Stimulated activated CD8-positive, alpha-beta memory T cell treated with anti-CD3 and anti-CD28 coated beads, Interleukin-4, amount 100 ng/mL, for 24 hours (primary cell): ENCODE data around the gene FGF11.
"Not testable (repeated sequence)": the region's sequence is repeated elsewhere in the genome, so short reads cannot be mapped to it uniquely, and the experiment has no call there.

Experiments
- DNase-seq: peaks from one replicate; pipeline ENCODE4 v3.0.0-alpha.2; 2020; ENCODE audit warnings: low read depth

FGF11 gene

DNA sequence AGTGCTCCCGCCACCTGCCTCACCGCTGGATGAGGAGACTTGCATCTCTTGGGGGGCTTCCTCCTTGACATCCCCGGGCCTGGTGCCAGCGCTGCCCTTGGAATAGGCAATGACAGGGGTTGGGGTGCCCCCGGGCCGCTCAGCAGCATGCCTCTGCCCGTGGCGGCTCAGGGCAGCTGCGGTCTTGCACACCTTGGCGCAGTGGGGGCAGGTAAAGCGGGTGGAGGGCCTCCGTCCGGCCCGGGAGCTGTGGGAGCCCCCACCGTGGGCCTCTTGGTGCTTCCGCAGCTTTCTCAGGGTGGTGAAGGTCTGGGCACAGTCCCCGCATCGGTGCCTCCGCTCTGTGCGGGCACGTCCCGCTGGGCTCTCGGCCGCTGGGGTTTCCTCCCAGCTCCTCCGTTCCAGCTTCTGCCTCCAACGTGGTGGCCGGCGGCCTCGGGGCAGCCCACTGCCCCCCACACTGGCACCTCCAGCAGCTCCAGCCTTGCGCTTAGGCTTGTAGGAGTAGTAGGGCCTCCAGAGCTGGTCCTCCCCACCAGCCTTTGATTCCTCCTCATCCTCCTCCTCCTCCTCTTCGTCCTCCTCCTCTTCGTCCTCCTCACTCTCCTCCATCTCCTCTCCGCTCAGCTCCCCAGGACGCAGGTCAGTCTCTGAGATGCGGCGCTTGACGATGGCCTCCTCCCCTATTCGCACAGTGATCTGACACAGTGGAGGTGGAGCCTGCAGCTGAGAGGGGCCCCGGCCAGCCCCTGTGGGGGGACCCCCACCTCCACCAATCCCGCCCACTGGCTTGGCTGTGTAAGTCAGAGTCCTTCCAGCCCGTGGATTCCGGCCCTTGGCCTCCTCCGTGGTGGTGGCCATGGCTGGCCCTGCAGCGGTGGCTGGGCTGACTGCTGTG, 23.4 kb downstream of the FGF11 start:
- DNase-seq = no peak

DNA sequence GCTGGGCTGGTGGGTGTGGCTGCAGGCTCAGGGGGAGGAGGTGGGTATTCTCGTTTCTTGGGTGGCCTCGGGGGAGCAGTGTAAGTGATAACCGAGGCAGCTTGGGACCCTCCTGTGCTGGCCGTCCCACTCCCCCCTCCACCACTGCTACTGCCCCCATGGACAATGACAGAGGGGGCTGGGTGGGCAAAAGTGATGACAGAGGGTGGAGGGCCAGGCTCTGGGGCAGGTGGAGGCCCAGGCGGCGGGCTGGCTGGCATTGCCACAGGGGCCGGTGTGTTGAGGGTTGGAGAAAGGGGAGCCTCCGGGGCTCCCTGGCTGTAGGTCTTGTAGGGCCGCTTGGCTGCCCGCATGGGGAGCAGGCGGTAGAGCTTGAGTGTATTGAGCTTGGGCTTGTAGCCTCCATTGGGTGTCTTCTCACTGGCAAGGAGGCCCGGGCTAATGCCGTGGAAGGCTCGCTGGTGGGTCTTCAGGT, 24.1 kb downstream of the FGF11 start:
- no peak for DNase-seq

GRCh38 chr17:7464081-7464480, 24.8 kb downstream of the FGF11 start:
- no peak for DNase-seq

- DNase-seq = no peak
Observed at GRCh38 chr17:7465597-7466275, 26.4 kb downstream of the FGF11 start.

- no peak for DNase-seq
Observed at GRCh38 chr17:7466318-7466638, 27.0 kb downstream of the FGF11 start.

GRCh38 chr17:7466639-7467341, 27.5 kb downstream of the FGF11 start:
- no peak for DNase-seq

DNA sequence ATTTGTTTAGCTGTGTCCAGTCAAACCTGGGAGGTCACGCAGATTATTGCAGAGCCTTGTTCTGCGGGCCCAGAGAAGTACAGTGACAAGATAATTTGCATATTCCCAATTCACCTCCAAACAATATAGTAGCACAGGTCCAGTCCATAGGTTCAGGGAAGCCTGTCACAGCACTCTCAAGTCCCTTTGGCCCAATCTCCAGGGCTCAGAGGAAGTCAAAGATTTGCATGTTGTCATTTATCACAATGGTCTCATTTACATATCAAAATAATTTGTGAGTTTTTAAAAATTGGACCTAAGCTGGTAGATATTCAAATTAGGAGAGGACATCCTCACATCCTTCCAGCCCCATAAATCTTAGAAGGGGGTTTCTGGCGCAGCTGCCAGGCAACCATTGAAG, 28.2 kb downstream of the FGF11 start:
- DNase-seq = no peak

DNA sequence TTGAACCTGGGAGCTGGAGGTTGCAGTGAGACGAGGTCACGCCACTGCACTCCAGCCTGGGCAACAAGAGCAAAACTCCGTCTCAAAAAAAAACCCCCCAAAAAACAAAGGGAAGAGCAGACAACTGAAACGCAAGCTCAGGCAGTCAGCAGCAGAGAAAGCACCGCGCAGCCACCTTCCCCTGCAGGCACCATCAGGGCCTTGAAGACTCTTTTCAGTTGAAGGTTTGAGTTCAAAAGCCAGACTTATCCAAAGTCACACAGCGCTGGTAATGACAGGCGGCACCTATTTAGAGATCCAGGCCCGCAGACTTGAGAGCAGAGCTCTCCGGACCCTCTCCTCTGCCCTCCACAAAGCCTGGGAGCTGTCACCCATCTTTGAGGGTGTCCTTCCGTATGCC, 29.0 kb downstream of the FGF11 start:
- no peak for DNase-seq

GRCh38 chr17:7468804-7469389, 29.6 kb downstream of the FGF11 start:
- DNase-seq = no peak

DNA sequence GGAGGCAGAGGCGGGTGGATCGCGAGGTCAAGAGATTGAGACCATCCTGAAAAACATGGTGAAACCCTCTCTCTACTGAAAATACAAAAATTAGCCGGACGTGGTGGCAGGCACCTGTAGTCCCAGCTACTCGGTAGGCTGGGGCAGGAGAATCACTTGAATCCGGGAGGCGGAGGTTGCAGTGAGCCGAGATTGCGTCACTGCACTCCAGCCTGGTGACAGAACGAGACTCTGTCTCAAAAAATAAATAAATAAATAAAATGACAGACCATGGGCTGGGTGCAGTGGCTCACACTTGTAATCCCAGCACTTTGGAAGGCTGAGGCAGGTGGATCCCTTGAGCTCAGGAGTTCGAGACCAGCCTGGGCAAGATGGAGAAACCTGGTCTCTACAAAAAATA, 30.5 kb downstream of the FGF11 start:
- not testable (repeated sequence) for DNase-seq

- DNase-seq = not testable (repeated sequence)
Observed at GRCh38 chr17:7470457-7470973, 31.2 kb downstream of the FGF11 start.

DNA sequence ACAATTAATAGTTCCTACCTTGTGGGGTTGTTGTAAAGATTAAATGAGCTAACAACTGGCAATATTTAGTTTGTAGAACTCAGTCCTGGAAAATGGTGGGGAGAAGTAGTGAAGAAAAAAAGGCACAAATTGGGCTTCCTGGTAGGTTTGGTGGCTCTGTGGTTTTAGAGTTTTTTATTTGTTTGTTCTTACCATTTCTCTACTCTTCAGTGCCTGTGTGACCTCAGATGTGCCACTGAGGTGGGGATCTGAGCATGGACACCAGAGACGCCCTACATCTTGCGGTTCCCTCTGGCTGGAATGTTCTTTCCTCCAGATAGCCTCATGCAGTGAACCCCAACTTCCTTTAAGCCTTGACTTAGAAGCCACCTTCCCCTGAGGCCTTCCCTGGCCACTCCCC, 32.4 kb downstream of the FGF11 start:
- DNase-seq = no peak

DNA sequence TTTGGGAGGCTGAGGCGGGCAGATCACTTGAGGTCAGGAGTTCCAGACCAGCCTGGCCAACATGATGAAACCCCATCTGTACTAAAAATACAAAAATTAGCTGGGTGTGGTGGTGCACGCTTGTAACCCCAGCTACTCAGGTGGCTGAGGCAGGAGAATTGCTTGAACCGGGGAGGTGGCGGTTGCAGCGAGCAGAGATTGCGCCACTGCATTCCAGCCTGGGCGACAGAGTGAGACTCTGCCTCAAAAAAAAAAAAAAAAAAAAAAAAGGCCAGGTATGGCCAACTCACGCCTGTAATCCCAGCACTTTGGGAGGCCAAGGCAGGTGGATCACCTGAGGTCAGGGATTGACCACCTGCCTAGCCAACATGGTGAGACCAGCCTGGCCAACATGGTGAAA, 35.5 kb downstream of the FGF11 start:
- DNase-seq = not testable (repeated sequence)

GRCh38 chr17:7475764-7476422, 36.6 kb downstream of the FGF11 start:
- no peak for DNase-seq

GRCh38 chr17:7476494-7476893, 37.2 kb downstream of the FGF11 start:
- no peak for DNase-seq

GRCh38 chr17:7476951-7477350, 37.6 kb downstream of the FGF11 start:
- no peak for DNase-seq

DNA sequence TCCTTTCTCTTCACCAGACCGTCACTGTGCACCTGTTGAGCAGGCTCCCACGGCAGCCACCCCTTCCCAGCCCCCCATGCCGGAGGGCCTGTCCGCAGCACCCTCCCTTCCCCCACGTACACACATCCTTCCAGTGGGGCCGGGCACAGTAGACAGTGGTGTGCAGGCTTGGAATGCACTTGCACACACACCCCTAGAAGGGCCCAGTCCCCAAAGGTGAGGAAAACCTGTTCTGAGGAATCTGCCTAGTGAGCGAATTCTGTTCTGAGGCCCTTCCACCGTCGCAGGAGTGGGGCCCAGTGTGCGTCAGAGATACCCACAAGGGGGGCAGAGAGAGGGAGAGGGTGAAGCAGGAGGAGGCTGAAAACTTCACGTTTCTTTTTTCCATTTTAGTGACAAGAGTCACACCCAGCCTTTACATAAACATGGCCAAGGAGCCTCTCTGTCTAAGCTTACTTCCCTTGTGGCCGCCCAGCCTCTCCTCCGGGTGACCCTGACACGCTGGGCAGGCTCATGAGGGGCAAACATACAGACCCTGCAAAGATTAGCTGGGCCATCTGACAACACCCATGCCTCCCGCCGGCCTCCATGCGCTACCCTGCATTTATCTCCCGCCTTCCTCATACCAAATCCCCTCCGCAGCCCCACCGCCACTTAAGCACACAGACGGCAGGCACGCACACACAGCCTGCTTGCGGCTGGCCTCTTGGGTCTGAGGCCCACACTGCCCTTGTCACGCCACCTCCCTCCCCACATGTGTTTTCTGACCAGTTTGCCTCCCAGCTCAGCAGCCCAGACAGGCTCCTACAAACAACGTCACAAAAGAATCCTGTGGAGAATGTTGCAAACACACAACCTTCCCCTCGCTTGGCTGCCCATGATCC, 38.3 kb downstream of the FGF11 start:
- DNase-seq = no peak

DNA sequence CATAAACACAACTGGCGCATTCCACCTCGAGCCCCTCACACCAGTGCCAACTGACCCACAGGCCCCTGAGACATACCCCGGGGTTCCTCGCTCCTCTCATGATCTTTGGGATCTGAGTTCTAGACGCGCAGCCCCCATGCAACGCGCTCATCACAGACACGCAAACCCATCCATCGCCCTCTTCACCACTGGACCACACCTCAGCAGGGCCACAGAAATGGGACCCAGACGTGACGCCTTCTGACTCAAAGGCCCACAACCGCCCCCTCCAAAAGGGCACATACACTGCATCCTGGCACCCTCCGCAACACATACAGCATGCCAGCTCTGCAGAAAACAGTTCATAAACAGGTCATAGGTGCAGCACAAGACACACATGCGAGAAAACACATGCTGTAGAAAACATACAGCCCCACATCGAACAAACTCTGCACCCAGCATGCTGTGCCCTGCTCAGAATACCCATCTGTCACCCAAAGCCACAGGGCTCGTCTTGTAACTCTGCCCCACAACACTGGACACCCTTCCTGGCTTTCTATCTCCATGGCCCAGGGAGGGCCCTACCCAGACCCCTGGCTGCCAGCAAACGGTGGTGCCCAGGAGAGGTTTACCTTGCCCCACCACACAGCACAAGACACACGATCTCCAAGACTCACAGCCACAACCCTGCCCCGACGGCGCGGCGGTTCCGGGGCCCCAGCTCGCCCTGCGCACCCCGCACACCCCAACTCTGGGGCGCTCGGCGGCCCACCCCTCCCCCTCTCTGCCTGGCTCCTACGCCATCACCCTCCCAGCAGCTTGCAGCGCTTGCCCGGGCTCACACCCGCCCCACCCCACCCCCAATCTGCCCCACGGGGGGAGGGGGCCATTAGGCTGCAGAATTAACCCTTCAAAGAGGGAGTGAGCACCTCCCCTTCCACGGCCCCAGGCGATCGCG, 39.2 kb downstream of the FGF11 start:
- peak; percentile 42 for DNase-seq
